ENCODE measurements around the gene RALGAPB.

The RALGAPB gene

GRCh38 chr20:38551056-38551626, 78.5 kb downstream of the RALGAPB start:
- DNase-seq: no peak

GRCh38 chr20:38554986-38555385, 82.3 kb downstream of the RALGAPB start:
- no peak for DNase-seq

- no peak for DNase-seq
Observed at GRCh38 chr20:38555395-38555794, 82.8 kb downstream of the RALGAPB start.

- DNase-seq: no peak
Observed at GRCh38 chr20:38557174-38557573, 84.5 kb downstream of the RALGAPB start.

DNA sequence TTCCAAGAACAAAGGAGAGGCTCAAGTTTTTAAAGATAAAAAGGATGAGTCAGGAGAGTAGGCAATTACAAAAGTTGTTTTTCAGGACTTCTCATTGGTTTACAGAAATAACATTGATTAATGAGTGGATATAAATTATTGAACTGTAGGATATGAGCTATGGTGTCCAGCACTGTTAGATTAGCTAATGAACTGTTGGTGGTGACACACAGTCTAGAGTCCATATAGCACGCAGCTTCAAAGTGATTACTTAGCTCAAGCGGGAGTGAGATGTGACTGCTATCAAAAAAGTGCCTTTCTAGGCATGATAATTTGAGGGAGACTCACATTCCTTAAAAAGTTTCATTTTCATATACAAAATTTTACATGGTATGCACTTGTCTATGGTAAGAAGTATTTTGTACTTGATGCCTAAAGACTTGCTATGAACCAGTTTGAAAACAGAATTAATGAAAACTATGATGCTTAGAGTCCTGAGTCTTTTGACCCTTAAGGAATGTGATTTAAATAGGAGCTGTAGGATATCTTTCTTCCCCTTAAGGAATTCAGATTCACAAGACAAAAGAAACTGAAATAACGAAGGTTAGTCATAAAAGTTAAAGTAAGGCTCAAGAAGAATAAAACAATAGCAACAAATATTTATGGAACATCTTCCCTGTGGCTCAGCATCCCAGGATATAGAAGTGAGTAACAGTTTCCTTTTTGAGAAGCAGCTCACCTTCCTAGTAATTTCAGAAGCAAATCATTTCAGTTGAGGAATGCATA, 86.1 kb downstream of the RALGAPB start:
- no peak for DNase-seq

GRCh38 chr20:38559764-38560163, 87.1 kb downstream of the RALGAPB start:
- DNase-seq: no peak

DNA sequence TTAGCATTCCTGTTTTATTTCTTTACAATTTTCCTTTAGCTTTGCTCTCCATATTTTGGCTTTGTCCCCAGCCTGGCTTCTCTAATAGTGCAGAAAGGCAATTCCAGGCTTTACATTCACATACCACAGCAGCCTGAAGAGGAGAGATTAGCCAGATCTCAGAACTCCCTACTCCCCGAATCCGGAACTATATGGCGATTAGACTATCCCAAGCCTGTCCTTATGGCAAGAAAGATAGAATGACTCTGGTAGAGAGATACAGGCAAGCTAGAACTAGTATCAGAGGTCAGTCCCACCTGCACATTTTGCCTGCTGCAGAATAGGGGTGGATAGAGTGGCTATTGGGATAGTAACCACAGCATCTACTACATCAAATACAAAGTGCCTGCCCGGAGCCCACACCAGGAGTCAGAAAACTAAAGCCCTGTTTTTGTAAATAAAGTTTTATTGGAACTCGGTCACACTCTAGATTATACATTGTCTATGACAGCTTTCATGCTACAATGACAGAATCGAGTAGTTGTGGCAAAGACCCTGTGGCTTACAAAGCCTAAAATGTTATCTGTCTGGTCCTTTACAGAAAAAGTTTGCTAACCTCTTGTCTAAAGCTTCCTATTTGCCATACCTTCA, 91.3 kb downstream of the RALGAPB start:
- no peak for DNase-seq

GRCh38 chr20:38564680-38565079, 92.0 kb downstream of the RALGAPB start:
- no peak for DNase-seq

DNA sequence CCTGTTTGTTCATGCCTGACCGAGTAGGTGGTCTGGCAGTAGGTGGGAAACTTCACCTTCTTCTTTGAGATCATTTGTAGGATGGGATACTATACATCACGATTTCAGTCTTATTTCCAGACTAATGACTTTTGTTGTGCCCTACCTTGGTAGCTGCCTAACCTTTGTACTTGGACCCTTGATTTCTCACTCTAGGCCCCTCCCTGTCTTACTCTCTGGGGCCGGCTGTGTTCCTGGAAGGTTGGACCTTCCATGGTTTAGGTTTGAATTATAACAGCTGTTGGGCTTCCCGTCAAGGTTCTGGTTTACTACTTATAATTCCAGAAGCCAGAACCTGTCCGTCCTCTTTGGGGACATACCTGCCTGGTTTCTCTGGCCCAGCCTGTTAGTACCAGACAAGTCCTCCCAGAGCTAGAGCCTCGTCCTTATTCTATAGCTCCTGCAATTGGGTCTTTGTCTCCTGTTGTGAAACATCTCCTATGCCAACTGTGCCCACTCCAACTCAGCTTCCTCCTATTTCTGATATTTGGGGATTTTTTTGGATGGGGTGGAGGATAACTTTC, 93.5 kb downstream of the RALGAPB start:
- DNase-seq: no peak

- no peak for DNase-seq
Observed at GRCh38 chr20:38569747-38570525, 97.3 kb downstream of the RALGAPB start.

GRCh38 chr20:38573413-38573812, 100.8 kb downstream of the RALGAPB start:
- DNase-seq: no peak

- no peak for DNase-seq
Observed at GRCh38 chr20:38579219-38579910, 106.7 kb downstream of the RALGAPB start.

DNA sequence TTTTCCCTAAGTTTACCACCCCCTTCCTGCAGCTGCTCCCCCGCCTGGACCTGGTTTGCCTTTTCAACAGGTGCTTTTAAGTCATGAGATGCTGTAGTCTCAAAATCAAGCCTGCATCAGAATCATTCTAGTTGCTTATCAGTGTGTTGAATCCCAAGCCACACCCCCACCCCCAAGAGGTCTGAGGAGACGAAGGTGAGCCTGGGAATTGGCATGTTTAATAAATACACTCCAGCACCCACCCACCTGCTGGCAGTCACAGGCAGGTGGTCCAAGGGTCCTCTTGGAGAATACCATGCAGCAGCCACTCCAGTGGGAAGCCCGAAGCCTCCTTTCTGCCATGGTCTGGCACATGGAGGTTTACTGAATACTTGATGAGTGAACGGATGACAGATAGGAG, 107.3 kb downstream of the RALGAPB start:
- no peak for DNase-seq

DNA sequence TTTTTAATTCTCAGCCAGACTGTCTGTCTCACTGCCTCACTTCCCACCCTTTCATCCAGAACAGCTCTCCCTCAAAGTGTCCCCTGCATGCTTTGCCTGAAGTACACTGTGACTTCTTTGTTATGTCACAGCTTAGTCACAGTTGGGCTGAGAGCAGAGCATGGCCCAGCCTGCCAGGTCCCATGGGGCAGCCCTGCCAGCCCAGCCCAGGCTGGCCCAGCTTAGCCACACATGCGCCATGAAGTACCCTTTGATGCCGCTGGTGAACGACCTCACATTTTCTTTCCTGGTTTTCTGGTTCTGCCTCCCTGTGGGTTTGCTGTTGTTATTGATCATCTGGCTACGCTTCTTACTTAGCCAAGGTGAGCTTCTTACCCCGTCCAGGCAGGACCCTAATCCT, 108.4 kb downstream of the RALGAPB start, which contains the start of gene ADIG:
TSS of gene ADIG (plus strand) at position 185 of the 400 bp plus-strand sequence. CDS start at position 239, 54 bp downstream.
- no peak for DNase-seq

DNA sequence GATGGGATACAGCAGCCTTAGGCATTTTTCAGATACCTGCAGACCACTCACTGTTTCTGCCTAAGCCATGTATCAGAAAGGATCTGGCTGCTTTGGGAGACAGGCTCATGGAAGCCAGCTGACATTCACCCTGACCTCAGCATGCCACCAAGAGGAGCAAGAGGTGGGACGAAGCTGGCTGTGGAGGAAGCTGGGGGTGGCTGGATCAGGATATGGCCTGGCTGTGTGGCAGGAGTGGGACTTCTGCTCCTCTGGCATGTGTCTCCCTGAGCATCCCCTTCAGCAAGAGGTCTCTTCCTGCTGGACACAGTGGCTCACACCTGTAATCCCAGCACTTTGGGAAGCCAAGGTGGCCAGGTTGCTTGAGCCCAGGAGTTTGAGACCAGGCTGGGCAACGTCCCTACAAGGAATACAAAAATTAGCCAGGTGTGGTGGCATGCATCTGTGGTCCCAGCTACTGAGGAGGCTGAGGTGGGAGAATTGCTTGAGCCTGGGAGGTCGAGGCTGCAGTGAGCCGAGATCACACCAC, 109.3 kb downstream of the RALGAPB start:
- DNase-seq: no peak

DNA sequence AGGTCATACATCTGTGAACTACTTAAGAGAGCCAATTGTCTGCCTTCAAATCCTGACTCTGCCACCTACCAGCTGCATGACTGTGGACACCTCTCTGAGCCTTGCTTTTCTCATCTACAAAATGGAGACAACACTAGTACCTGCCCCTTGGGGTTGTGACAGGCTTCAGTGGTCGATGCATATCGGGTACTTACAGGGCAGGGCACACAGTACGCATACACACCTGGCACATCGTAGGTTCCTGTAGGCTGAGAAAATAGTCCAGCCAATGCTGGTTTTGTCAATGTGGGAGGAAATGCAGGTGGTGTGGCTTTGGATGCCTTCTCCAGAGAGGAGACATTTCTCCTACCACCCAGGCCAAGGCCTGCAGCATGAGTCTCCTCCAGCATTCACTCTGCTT, 110.7 kb downstream of the RALGAPB start:
- DNase-seq: no peak

- DNase-seq: no peak
Observed at GRCh38 chr20:38584099-38584763, 111.6 kb downstream of the RALGAPB start.

DNA sequence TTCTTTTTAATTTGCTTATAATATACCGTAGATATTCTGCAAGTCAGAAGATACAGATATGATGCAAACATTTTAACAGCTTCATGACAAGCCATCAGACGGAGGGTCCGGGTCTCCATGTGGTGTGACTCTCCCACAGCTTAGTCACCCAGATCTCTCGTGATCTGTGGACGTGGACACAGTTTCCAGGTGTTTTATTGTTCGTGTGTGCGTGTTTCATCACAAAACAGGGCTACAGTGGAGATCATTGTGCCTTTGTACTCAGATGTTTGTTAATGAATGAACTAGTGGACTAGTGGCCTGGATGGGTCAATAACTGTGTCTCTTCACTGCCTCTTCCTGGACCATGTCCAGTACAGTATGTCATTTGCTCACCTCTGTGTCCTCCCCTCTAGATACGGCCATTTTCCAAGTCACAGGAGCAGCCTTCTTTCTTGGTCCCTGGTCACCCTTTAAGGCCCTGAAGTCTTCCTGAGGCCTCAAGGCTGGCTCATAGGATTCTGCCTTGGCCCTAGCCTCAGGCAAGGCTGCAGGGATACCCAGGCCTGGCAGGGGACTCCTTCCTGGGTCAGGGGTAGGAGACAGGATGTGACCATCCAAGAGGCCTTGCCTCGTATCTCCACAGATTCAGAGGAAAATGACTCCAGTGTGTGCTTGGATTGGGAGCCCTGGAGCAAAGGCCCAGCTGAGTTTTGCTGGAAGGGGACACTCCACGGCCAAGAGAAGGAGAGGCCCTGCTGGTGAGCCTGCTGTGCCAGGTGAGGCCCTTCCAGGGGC, 112.9 kb downstream of the RALGAPB start:
- no peak for DNase-seq

DNA sequence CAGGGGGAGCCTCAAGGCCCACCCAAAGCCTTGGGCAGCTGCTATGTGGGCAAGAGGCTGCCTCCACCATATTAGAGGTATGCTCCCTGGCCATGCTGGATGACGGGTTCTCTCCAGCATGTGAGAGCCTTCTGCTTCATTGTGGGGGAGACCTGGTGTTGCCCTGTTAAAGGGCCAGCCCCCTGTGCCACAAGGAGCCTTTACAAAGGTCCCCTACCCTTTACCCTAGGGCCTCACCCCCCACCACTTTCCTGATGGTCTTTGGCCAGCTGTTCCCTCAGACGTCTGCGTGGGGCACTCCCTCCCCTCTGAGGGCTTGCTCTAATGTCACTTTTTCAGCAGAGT, 113.5 kb downstream of the RALGAPB start:
- no peak for DNase-seq

DNA sequence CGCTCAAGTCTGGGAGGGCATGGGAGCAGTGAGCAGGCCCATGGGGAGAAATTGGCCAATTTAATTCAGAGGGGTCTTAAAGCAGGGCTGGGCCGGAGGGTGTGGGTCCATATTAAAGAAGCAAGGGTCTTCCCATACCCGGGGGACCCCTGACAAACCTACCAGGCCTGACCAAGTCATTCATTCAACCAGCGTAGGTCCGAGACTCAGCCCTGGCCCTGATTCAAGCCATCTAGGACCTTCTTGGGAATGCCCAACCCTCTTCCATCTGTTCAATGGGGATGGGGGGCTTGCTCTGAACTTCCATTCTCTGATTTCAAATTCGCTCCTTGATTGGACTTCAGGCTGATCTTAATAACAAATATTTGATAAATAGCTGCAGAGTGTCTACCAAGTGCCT, 115.7 kb downstream of the RALGAPB start:
- DNase-seq: no peak

DNA sequence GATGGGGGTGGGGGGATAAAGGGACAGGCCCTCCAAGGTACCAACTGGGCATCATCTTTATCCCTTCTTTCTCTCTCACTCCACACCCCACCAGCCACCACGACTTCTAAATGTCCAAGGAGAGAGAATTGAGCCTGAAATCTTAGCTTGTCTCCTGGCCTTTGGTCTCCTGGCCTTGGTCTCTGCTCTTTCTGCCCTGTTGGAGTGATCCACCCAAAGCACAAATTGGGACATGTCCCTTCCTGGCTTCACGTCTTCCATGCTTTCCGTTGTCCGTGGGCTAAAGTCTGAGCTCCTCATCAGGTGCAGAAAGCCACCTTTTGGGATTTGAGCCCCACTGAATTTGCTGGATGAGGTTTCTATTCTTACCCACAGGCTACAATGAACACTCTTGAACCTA, 116.7 kb downstream of the RALGAPB start:
- DNase-seq: no peak

Measured in CD4-positive, alpha-beta T cell treated with Interferon gamma for 1 hour (primary cell).